ENCODE data around the gene SELP.

Gene SELP

GRCh38 chr1:169572187-169572586 is 57.7 kb downstream of the SELP start:
- DNase-seq = no peak

DNA sequence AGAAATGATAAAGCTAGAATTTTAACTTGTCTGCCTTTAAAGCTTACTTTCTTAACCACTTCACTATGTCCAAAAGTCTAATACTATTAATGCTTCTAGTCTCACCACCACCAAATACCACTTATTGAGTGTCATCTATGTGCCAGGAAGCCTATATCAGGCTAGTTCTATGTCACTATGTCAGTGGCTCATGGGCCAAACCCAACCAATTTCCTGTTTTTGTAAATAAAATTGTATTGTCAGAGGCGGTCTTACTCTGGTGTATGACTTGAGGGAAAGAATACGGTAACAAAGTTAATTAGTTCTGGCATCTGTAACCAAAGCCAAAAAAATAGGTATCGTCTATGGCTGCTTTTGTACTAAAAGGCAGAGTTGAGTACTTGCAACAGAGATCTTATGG is 58.5 kb downstream of the SELP start:
- DNase-seq = no peak

DNA sequence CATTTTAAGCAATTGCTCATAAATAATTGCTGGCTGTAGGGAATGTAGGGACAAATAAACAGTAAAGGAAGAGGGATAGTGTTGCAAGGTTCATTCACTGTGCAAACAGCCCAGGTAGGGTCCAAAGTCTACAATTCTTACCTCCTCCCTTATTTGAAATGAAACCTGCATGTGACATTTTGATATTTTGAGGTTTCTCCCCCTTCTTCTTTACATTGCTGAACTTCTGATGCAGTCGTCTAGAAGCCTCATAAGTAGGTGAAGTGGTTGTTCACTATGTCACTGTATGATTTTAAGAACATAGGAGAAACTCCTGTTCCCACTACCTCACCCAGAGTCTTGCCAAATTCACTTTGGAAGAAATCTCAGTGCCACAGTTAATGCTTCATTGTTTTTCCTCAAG is 59.8 kb downstream of the SELP start:
- DNase-seq = no peak

DNA sequence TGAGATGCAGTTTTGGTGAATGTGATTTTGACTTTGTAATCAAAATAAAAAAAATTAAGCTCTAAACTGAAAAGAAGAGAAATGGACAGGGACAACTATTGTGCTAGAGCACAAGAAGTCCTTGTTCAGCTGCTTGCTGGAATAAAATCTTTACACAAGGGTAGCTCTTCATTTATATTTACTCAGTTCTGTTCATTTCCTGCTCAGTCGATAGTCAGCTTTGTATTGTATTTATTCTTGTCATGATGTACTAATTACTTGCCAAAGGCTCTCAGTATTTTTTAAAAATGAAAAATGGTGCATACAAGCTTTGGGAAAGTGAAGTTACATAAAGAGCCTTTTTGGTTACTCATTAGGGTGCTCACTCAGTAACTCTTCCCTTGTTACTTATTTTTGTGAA is 61.4 kb downstream of the SELP start:
- DNase-seq = no peak

DNA sequence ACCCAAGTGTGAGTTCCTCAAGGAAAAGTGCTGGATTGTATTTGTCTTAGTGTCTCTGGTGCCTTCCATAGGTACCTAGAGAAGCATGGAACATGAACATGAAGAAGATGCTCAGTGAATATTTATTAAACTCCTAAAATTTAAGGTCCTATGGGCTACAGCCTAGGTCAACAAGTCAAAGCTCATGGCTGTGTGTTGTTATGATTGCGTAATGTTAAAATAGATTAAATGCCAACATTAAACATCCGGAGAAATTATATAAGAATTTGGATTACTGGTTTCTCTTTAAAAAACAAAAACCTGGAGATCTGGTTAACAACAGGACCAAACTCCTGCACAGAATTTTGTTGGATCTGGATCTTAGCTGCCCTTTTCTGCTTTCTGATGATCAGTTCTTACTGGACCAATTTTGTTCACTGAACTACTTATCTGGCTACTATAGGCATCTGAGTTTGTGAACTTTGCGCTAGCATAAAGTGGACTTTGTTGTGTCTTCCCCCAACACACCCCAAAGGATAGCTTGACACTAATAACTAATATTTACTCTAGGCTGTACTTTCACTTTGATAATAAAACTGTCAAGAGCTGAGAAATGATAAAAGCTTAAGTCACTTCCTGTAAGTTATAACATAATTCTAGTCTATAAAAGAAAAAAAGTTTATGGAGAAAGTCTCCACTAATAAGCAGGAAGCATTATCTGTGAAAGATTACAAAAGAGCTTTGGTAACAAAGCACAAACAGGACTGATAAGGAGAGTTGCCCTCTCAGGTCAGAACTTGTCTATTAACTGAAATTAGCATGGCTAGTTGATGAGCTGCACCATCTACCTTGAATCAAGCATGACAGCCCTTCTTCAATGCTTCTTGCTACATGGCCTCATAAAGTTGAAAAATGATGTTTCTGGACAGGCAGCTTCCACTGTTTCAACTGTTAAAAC is 64.3 kb downstream of the SELP start:
- no peak for DNase-seq

DNA sequence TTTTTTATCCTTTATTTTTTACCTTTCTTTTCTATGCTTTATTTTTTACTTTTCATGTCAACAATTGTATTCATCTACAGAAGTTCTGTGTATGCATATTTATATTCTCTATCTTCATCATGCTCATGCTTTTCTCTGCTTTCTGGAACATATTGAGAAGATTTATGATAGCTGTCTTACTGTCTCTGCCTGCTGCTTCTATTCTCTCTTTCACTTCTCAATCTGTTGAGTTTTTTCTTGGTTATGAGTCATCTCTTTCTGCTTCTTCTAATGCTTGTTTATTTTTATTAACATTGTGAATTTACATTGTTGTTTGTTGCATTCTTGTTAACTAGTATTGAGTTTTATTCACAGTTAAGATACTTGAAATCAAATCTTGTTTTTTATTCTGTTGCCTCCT is 66.3 kb downstream of the SELP start:
- DNase-seq = no peak

GRCh38 chr1:169563019-169563615 is 66.8 kb downstream of the SELP start:
- DNase-seq = no peak

- no peak for DNase-seq
These were observed 68.2 kb downstream of the SELP start for GRCh38 chr1:169561692-169562091.

DNA sequence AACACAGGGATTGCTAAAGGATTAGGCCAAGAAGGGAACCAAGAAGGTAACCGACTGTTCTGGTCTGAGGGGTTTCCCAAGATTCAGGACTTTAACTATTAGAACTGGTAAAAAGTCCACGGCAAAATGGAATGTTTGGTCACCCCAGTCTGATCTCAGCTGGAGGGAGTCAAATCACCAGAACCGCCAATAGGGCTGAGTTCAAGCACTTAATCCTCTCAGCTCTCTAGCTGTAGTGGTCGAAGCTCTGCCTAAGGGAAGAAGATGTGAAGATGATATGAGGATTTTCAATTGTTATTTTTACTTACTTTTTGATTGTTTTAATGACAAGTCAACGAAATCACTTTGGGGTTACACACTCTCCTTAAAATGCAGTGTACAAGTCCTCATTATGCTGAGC is 72.8 kb downstream of the SELP start:
- no peak for DNase-seq

GRCh38 chr1:169550294-169550693 is 79.6 kb downstream of the SELP start:
- peak; percentile 66 for DNase-seq

DNA sequence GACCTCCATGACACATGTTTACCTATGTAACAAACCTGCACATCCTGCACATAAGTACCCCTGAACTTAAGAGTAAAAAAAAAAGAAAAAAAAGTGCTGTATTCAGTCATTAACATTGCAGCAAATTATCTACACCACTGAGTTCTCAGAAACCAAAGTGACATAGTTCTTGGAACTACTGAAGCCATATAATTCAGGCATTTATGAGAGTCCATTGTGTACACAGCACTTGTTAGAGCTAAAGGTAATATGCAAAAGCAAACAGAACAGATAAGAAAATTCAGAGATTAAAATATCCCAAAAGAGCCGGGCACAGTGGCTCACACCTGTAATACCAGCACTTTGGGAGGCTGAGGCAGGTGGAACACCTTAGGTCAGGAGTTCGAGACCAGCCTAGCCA is 81.6 kb downstream of the SELP start:
- DNase-seq = no peak

DNA sequence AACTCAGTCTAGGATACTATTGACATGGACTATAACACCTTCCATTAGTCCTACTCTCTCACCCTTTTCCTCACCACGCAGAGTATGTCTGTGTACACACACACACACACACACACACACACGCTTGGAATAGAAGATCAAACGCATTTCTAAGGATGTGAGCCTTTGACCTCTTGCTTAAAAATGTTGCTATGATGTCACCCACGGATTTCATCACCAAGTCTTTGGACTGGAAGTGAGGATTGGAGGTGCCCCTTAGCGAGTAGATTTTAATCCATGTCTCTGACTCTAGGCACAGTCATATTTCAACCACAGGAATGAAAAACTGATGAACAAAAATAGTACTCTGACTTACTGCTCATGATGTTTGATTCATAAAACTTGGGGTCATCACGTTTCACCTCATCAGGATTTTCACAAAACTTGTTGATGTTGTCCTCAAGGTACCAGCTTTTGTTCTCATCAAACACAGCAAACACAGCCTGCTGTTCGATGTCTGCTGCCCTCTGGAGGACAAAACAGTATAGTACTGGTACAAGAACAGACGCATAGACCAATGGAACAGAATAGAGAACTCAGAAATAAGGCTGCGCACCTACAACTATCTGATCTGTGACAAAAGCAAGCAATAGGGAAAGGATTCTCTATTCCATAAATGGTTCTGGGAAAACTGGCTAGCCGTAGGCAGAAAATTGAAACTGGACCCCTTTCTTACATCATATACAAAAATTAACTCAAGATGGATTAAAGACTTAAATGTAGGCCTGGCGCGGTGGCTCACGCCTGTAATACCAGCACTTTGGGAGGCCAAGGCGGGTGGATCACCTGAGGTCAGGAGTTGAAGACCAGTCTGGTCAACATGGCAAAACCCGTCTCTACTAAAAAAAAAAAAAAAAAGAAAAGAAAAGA is 83.6 kb downstream of the SELP start:
- DNase-seq = peak; percentile 92

DNA sequence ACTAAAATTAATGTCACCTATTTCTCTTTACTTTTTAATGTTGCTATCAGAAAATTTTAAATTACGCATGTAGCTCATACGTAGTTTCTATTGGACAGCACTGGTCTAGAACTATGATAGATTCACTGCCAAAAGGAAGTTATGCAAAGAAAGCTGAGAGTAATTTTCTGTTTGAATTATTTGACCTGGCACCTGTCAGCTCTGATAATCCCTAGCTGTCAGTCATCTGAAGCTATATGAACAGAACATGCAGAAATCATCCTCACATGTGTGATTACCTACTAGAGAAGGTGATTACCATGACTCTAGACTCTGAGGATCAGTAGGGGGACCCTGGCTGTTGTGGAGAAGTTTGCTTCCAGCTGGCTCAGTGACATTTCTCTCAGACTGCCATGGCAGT is 84.5 kb downstream of the SELP start:
- DNase-seq = peak; percentile 11

DNA sequence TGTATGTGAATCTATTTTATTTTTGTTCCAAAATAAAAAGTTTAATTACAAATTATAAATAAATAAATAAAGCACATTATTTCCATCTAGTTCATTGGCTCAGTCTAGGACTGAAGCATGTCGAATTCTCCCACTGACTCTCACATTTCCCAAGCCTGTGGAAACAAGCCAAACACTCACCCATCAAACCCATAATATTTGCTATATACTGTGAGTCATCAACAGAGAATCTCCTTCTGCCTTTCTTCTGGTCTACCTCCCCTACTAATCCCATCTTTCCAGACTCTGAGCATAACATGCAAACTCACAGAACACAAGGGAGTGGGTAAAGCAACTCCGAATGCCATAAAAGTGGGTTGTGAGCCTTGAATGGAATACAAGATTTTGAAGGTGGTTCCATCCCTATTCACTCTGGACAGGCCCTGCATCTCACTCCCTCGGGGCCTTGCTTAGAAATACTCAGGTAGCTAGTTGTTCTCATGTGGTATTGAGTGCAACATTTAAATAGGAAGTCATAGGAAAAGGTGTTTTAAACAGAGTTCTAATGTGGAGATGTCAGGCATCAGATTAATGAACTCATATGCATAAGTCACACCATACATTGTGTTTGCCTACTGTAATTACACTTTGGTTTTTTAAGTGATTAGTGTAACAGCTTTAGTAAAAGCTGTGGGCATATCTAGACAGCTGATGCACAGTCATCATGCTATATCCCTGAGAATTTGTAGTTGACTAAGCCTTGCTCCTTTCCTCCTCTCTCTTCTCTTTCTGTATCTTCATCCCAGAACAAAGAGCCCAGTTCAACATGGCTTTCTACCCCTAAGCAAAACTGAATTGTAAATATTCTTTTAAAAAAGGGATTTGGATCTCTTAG is 90.7 kb downstream of the SELP start:
- peak; percentile 6 for DNase-seq

All from eye (tissue), 1 donor.